GM21528 (cell line): ENCODE measurements around the gene ACP4.

ENCODE experiments used
- ATAC-seq: cut with Tn5 transposase; IDR thresholded peaks from one replicate; pipeline ENCODE4 v1.9.1; 2021; ENCODE audit warnings: mild to moderate bottlenecking, moderate library complexity; ENCODE audit not compliant: unreplicated experiment, low FRiP score

Gene ACP4

GRCh38 chr19:50838239-50838638 lies 48.0 kb downstream of the ACP4 start:
- no peak for ATAC-seq

- no peak for ATAC-seq
Measured at GRCh38 chr19:50839712-50840655, 49.8 kb downstream of the ACP4 start.

- no peak for ATAC-seq
Measured at GRCh38 chr19:50842130-50842529, 51.9 kb downstream of the ACP4 start.

GRCh38 chr19:50843205-50843604 lies 53.0 kb downstream of the ACP4 start:
- ATAC-seq, result no peak

- ATAC-seq, result no peak
Measured at GRCh38 chr19:50843701-50844221, 53.5 kb downstream of the ACP4 start.

- ATAC-seq, result no peak
Measured at GRCh38 chr19:50844296-50844935, 54.2 kb downstream of the ACP4 start.
